HG03108 (cell line): ENCODE measurements around the gene KCNC4.
A peak's percentile ranks its signal among the peaks of the same experiment; 100 is the strongest.

ENCODE experiments used
- ATAC-seq: cut with Tn5 transposase; IDR thresholded peaks from one replicate; pipeline ENCODE4 v1.9.1; 2021; ENCODE audit warnings: moderate library complexity; ENCODE audit not compliant: unreplicated experiment

KCNC4 gene

DNA sequence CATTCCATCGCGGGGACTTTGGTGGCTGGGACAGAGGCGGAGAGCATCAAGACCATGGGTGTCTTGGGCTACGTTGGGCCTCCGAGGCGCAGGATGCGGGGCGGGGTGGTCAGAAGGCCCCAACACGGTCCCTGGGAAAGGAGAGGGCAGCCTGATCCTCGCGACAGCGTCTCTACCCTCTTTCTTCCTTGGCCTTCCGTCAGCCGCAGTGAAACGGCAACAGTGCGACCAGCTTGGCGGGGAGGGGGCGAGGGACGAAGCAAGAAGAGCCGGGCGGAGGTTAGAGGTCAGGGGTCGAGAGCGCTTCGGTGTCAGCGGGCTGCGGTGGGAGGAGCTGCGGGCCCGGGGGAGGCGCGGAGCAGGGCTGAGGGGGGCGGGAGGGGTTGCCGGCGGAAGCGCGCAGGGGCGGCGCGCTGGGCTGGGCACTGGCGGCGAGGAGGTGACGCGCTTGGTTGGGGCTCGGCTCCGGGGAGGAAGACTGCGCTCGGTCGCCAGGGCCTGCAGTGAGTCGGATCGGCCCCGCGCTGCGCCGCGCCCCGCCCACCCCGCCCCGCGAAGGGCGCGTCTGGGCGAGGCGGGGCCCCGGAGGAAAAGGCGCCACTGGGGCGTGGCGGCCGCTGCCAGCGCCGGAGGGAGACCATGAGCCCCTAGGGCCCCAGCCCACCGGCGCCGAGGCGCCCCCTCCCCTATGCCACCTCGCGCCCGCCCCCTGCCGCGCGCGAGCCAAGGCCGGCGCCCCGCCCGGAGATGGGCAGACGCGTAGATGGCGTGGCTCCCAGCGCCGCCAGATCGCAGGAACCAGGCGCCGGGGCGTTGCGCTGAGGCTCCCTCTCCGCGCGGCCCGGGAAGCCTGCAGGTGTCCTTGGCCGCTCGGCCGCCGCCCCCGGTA lies at the start of gene KCNC4:
Gene KCNC4 (plus strand): TSS at position 600 of the 889 bp plus-strand sequence. CDS start 1,186 bp downstream, outside the sequence.
- peak; percentile 89 for ATAC-seq

DNA sequence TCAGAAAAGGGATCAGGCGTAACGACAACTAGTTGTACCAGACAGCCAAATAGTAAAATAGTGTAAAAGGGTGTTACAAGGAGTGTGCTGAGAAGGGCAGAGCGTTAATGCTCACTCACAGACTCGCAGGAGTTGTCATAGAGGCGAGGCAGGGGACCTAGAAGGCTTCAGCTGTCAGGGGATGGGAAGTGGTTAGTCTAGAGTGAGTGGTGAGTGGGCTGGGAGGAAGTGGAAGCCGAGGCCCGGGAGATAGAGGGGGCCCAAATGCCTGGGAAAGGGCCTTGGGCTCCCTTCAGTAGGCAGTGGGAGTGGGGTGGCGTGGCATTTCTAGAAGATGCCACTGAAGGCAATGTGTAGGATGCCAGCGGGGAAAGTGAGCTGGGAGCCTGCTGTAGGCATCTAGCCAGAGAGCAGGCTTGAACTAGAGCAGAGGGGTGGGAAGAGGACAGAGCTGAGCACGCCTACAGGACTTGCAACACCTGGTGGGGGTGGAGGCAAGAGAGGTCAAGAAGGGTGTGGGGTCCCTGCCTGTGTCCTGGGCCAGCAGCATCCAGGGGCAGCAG lies 49.5 kb upstream of the KCNC4 start:
- ATAC-seq: no peak

DNA sequence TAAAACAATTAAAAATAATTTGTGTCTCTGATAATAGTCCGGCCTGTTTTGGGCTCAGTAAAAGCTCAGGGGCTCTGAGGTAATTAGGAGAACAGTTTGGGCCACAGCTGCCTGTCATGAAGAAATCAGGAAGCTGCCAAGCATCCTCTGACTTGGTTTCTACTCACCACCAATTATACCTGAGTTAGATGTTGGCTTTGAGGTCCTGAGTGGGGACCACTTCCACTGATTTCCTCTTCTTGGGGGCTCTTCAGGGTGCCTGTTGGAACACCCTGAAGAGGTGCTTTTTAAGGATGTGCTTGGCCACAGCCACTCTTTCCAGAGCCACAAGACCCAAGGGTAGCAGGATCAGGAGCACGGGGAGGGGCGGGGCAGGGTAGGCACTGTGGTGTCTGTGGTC lies 48.9 kb upstream of the KCNC4 start:
- no peak for ATAC-seq

DNA sequence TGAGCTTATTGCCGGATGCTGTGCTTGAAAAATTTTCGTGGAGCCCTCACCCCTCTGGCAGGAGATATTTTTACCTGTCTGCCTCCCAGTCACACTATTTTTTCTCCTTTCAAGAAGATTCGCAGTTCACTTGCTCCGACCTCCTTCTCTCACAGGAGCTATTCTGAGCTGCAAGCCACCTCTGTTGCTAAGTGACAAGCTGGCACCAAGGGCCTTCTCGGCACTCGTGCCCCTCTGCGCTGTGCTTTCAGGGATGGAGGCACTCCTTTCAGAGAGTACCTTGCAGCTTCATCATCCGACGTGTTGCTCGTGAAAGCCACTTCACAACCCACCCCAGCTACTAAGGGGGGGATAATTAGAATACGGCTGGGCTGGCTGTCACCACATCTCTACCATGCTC lies 48.3 kb upstream of the KCNC4 start:
- no peak for ATAC-seq

- ATAC-seq: no peak
Observed at GRCh38 chr1:110163591-110163990, 46.5 kb upstream of the KCNC4 start.

- ATAC-seq: no peak
Observed at GRCh38 chr1:110164725-110165350, 45.3 kb upstream of the KCNC4 start.

GRCh38 chr1:110165761-110166231 lies 44.3 kb upstream of the KCNC4 start:
- ATAC-seq: no peak

- ATAC-seq: no peak
Observed at GRCh38 chr1:110166861-110167260, 43.3 kb upstream of the KCNC4 start.

- no peak for ATAC-seq
Observed at GRCh38 chr1:110170766-110171733, 39.1 kb upstream of the KCNC4 start.

DNA sequence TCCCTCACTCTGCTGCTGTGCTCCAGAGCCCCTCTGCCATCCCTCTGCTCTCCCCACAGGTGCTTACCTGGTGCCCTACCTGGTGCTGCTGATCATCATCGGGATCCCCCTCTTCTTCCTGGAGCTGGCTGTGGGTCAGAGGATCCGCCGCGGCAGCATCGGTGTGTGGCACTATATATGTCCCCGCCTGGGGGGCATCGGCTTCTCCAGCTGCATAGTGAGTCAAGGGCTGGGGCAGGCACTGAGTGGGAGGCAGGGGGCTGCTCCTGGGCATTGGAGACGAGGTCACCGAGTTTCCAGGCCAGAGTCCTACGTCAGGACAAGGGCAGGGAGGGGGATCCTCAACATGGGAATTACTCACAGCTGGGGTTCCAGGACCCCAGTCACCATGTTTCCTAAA lies 38.1 kb upstream of the KCNC4 start:
- no peak for ATAC-seq

- no peak for ATAC-seq
Observed at GRCh38 chr1:110173466-110174105, 36.5 kb upstream of the KCNC4 start.

DNA sequence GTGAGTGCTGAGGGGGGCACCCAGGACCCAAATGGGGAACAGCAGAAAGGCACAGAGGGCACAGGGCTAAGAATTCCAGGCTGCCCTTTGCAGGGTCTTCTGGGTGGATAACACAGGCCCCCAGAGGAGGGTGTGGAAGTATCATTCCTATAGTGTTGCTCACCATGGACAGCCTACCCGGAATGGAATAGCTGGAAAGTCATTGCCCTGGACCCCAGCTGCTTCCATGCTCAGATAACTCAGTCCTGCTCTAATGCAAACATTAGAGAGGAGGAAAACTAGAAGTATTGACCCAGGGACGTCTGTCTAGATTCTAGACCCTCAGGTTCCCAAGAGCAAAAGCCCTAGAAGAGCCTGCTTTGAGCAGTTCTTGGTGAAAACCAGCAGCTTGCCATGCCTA lies 35.2 kb upstream of the KCNC4 start:
- no peak for ATAC-seq

DNA sequence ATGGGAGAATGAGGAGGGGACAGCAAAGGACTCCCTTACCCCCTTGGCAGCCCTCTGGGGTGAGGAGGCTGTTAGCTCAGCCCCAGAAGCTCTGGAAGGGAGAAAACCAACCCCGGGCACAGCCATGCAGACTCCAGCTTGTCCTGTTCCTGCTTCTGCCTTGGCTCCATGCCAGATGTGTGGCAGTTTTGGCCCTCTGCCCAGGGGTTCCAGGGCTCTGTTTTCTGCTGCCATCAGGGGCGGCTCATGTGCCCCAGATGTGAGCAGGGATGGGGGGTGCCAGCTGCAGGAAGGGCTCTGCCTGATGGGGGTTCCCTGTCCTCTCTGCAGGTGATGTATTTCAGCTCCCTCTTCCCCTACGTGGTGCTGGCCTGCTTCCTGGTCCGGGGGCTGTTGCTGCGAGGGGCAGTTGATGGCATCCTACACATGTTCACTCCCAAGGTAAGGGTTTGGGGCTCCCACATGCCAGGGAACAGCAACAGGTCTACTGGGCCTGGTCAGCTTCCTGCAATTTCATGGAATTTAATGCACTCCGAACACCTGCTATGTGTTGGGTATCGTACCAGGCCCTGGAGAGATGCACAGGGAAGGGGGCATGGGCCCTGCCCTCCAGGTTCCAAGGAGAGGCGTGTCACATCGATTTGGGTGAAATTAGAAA lies 33.7 kb upstream of the KCNC4 start:
- ATAC-seq: no peak

- no peak for ATAC-seq
Observed at GRCh38 chr1:110177775-110178174, 32.3 kb upstream of the KCNC4 start.

- ATAC-seq: no peak
Observed at GRCh38 chr1:110183642-110184167, 26.4 kb upstream of the KCNC4 start.

DNA sequence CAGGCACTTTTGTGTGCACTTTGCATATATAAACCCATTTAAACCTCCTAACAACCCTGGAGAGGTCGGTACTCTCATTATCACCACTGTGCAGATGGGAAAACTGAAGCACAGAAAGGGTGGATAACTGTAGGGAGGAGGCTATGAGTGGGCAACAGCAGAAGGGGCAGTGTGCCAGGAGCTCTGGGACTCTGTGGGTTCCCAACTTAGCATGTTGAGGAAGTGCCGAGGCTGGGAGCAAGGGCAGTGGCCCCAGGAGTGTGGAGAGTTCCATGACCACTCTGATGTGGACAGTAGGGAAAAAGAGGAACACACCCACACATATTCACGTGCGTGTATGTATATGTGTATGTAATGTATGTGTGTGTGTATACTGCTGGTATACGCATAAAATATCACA lies 25.7 kb upstream of the KCNC4 start:
- no peak for ATAC-seq

GRCh38 chr1:110185181-110185580 lies 24.9 kb upstream of the KCNC4 start:
- ATAC-seq: no peak

DNA sequence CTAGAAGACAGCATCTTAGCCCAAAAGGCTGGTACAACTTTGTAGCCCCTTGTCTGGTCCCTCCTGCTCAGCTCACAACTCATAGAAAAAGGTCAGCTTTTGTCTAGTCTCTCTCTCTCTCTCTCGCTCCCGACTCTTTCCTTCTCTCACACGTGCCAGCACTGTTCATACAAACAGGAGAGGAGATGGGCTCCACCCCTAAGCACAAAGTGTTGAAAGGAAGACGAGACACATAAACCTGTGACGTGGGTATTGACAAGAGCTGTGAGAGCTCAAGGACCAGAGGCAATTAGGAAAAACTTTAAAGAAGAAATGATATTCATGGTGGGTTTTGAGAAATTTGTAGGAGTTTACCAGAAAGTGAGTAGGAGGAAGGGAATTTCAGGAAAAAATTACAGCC lies 23.6 kb upstream of the KCNC4 start:
- no peak for ATAC-seq

- ATAC-seq: no peak
Observed at GRCh38 chr1:110187139-110187890, 22.8 kb upstream of the KCNC4 start.
